Stimulated activated CD8-positive, alpha-beta memory T cell treated with anti-CD3 and anti-CD28 coated beads, Interleukin-15, amount 100 ng/mL, for 4 hours (primary cell): ENCODE measurements around the gene OTUB1.
"Not testable (repeated sequence)": the region's sequence is repeated elsewhere in the genome, so short reads cannot be mapped to it uniquely, and the experiment has no call there.

Source experiments
- DNase-seq, 2 donors: peaks; one replicate each; pipeline ENCODE4 v3.0.0-alpha.2; 2020; ENCODE audit warnings: low read depth in 2 of 2

The OTUB1 gene

DNA sequence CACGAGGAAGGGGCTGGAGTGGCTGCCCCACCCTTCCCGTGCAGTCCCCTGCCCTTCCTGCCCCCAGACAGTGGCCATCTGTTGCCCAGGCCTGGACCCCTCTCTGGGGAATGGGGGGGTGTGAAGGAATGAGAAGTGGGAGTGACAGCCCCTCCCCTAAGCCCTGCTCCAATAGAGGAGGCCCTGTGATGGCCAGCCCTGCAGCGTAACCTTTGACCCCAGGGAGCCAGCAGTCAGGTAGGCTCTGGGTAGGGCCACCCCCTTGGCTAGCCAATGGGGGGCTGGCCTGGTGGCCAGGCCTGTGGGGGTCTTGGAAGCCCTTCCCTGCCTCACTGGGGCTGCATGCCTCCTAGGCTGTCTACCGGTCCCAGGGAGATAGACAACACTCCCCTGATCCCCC lies 56.1 kb downstream of the OTUB1 start:
- no peak for DNase-seq

GRCh38 chr11:64043545-64043944 lies 57.3 kb downstream of the OTUB1 start:
- no peak for DNase-seq

GRCh38 chr11:64044730-64045393 lies 58.6 kb downstream of the OTUB1 start:
- no peak for DNase-seq

DNA sequence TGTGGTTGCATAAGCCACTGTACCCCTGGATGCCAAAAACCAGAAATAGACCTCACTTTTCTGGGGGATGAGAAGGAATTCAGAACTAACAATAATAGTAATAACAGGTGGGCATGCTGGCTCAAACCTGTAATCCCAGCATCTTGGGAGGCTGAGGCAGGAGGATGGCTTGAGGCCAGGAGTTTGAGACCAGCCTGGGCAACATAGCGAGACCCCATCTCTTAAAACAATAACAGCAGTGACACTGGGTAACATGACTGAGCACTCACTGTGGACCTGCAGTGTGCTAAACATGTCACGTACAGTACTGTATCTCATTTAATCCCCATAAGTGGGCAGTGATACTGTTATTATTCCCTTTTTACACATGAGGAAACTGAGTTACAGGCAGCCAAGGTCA lies 59.5 kb downstream of the OTUB1 start:
- no peak for DNase-seq

GRCh38 chr11:64047373-64047772 lies 61.1 kb downstream of the OTUB1 start:
- DNase-seq = not testable (repeated sequence)
